Astrocyte of the hippocampus (primary cell): ENCODE data around the gene UNC5B.
A peak's percentile ranks its signal among the peaks of the same experiment; 100 is the strongest.
"Not testable (repeated sequence)": the region's sequence is repeated elsewhere in the genome, so short reads cannot be mapped to it uniquely, and the experiment has no call there.

Experiments
- DNase-seq: peaks from one replicate; pipeline ENCODE4 v3.0.0; 2011; ENCODE audit warnings: low read depth, low spot score

The UNC5B gene

DNA sequence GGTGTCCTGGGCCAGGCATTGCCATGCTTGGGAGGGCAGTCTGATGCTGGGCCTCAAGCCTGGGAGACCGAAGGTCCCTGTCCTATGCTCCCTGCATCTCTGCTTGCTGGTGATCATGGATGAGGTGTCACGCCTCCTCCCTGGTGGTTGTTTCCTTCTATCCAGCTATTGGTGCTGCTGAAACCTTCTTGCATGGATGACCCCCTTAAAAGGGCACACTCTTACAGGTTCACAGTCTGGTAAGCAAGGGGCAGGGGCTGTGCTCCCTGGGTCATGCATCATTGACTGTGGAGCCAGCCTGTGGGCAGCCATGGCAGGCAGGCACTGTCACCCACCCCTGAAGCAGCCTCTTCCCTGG, 69.9 kb downstream of the UNC5B start:
- DNase-seq, result no peak

DNA sequence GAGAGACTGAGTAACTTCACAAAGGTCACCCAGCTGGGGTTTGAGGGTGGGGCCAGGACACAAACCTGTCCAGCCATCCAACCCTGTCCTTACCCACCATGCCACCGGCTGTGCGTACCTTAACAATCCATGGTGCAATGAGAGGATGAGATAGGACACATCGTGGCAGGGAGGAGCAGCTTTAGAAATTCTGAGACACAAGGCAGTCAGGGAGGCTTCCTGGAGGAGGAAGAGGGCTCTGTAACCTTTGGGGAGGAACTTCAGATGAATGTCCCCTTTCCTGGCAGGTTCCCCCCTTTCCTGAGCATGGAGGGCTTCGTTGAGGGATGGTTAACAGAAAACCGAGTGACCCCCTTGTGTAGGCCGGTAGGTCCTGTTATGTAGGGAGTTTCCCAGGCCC, 71.0 kb downstream of the UNC5B start:
- DNase-seq, result no peak

DNA sequence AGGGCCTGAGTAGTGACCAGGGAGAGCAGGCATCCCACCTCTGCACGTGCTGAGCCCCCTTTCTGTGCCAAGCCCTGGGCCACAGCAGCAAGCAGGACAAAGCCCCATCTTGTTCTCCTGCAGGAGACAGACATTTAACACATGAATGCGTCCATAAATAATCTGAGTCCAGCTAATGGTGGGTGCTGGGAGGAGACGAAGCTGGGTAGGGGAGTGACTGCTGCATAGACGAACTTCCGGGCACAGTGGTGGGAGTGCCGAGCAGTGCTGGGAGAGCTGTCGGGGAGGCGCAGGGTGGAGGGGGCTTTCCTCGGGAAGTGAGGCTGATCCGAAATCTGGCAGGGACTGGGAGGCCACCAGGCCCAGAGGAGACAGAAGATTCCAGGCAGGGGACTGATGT, 71.5 kb downstream of the UNC5B start:
- DNase-seq, result no peak

DNA sequence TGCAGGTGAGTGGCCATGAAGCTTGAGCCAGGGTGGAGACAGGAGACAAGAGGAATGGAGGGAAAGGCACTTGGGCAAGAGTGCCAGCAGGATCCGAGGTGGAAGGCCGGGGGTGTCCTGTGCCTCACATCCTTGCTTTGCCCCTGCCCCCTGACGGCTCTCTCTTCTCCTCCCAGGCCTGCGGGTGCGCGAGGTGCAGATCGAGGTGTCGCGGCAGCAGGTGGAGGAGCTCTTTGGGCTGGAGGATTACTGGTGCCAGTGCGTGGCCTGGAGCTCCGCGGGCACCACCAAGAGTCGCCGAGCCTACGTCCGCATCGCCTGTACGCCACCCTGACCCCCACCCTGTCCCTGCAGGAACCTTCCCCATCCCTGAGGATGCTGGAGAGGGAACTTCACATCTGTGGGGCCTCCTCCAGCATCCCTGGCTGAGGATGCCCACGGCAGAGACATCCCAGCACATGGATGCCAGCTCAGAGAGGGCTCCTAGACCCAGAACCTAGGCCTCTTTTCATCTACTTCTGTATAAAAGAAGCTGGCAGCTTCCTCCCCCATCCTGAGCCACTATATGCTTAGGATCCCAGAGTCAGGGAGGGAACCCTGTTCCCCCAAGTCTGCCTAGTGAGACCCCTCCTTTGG, 72.3 kb downstream of the UNC5B start:
- no peak for DNase-seq

DNA sequence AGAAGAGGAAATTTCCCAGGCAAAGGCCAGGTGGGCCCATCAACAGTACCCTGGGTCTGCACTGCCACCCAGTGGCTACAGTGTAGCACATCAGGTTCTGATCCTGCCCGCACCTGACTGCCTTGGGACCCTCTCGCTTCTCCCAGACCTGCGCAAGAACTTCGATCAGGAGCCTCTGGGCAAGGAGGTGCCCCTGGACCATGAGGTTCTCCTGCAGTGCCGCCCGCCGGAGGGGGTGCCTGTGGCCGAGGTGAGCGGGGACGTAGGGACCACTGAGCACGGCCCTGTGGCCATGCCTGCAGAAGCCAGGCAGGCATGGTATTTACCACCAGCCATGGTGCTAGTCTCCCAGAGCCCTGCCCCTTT, 72.8 kb downstream of the UNC5B start:
- DNase-seq, result peak; percentile 66

DNA sequence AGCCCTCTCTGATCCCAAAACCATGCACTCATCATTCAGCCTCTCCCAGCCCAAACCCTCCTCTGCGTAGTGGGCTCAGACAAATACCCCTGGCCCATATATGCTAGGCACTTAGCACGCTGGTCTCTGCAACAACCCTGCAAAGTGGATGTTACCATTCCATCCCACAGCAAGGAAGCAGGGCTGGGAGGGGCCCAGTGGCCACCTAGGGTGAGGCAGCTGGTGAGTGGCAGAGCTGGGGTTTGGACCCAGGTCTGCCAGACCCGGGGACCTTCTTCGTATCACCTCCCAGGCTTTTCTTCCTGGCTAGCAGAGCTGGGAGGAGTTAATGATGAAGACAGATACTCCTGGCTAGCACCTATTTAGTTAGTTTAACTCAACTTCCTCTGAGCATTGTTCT, 73.6 kb downstream of the UNC5B start:
- DNase-seq, result no peak

DNA sequence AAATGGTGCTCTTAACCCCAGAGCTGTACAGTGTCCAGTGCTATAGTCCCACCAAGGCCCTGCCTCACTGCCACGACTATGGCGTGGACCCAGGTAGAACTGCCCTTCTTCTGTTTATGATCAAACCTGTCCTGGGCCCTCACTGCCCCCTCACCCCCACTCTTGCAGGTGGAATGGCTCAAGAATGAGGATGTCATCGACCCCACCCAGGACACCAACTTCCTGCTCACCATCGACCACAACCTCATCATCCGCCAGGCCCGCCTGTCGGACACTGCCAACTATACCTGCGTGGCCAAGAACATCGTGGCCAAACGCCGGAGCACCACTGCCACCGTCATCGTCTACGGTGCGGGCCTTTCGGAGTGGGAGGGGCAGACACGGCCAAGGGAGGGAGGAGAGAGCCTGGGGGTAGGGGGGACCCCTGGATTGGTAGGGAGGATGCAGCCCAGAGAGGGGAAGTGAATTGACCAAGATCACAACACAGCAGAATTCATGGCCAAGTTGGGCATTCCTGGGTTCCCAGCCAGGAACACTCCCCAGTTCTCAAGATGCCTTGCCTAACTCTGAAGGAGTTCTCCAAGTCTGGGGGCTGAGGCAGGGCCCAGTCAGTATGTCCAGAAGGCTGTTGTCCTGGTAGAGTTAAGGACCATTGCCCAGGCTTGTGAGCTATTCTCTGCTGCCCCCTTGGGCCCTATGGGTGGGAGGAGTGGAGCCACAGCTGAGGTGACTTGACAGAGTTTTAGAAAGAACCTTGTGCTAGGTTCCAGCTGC, 74.3 kb downstream of the UNC5B start:
- no peak for DNase-seq

DNA sequence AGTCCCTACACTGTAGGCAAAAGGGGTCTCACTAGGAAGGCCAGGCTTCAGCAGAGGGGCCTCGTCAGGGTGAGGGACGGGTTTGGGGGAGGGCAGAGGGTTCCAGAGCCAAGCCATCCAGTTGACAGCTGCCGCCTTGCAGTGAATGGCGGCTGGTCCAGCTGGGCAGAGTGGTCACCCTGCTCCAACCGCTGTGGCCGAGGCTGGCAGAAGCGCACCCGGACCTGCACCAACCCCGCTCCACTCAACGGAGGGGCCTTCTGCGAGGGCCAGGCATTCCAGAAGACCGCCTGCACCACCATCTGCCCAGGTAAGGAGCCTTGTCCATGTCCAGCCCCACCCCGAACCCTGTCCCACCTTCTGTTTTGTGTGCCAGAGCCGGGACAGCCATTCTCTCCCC, 75.1 kb downstream of the UNC5B start:
- DNase-seq, result no peak

DNA sequence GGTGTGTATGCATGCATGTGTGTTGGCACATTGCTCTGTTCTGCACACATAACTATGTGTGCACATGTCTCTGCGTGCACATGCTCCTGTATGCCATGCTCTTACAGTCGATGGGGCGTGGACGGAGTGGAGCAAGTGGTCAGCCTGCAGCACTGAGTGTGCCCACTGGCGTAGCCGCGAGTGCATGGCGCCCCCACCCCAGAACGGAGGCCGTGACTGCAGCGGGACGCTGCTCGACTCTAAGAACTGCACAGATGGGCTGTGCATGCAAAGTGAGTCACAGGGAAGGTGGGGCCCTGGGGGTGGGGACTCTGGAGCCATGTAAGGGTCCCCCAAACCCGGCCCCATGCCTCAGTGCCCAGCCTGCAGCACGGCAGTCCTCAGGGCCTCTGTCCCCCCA, 76.1 kb downstream of the UNC5B start:
- no peak for DNase-seq

DNA sequence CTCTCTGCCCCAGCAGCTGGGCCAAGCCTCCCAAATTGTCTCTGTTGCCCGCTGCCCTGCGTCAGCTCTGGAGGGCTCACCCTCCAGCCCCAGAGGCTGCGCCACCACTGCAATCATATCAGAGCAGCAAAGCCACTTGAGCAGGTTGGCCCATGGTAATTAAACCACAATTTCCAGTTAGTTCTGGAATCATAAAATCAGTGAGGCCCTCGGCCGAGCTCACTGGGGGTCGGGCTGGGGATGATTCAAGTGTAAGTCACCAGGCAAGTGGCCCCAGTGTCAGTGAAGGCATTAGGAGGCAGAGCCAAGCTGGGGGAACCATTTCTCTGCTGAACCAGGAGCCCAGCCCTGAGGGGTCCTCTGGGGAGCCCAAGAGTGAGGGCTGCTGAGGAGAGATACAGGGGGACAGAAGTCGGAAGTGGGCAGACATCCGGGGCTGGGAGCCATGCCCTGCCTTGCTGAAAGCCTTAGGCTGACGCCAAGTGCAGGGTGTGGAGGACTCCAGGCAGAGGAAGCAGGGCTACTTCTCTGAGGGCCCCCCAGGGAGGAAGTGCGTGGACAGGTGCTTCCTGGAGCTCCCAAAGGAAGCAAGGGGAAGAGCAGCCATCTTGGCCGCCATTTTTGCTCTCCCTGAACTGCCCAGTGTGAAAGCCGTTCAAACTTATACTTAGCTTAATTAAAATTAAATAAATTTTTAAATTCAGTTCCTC, 77.2 kb downstream of the UNC5B start:
- DNase-seq, result no peak

DNA sequence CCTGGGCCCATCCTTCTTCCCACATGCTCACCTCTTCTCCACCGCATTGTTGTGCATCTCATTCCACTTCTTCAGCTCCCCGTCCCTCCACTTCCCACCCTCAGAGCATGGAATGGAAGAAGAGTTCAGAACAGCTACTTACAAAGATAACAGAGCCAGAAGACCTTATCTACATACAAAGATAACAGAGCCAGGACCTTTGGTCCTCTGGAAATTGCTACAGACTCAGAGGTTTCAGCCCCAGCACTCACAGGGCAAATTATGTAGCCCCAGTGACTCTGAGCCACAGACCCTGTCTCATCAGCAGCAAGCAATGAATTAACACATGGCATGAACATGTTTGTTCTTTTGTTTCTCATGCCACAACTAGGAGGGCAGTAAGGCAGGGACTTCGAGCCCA, 78.0 kb downstream of the UNC5B start:
- DNase-seq, result no peak

DNA sequence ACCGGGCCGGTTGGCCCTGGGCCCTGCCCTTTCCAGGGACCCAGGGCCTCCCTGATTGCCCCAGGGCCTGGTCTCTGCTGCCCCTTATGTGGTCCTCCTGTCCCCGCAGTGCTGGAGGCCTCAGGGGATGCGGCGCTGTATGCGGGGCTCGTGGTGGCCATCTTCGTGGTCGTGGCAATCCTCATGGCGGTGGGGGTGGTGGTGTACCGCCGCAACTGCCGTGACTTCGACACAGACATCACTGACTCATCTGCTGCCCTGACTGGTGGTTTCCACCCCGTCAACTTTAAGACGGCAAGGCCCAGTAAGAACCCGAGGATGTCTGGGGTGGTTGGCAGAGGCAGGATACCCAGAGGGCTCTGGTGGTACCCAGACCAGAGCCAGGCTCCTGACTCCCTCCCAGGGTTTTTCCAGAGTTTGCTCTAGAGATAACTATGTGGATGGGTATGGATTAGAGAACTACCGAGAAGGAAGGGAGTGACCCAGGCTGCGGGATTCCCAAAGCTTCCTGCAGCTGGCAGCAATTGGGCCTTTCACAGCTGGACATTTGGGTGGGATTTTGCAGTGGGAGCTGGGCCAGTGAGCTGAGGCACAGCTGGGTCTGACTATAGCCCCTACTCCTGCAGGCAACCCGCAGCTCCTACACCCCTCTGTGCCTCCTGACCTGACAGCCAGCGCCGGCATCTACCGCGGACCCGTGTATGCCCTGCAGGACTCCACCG, 78.6 kb downstream of the UNC5B start:
- no peak for DNase-seq

DNA sequence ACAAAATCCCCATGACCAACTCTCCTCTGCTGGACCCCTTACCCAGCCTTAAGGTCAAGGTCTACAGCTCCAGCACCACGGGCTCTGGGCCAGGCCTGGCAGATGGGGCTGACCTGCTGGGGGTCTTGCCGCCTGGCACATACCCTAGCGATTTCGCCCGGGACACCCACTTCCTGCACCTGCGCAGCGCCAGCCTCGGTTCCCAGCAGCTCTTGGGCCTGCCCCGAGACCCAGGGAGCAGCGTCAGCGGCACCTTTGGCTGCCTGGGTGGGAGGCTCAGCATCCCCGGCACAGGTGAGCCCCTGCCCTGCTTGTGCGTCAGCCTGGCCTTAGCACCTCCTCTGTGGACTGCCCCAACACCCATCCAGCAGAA, 79.1 kb downstream of the UNC5B start:
- no peak for DNase-seq

DNA sequence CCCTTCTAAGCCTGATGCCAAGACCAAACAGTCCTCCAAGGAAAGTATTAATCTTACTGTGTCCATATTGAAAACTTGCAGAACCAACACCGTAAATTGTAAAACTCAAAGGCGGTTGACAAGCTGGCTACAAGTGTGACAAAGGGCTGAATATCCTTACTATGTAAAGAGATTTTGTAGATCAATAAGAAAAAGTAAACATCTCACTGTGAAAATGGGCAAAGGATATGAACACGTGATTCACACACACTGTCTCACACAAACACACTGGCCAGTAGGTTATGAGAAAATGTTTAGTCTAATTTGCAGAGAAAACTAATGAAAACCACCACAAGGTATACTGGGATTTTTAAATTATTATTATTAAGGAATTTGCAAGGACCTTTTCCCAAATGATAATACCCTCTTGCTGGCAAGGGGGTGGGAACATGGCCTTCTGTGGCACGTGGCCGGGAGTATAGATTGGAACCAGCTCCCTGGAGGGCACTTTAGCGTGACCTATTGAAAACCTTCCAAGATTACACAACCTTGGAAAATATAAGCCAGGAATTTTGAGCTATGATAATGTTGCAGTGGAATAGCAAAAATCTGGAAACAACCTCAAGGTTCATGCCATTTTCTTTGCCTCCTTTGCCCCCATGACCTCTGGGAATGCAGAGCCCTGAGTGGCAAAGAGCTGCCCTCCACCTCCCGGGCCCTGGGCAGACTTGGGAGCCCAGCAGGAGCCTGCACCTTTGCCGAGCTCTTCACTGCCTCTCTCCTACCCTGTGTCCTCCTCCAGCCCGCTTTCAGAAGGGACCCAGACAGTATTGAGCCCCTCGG, 80.5 kb downstream of the UNC5B start:
- DNase-seq, result no peak

DNA sequence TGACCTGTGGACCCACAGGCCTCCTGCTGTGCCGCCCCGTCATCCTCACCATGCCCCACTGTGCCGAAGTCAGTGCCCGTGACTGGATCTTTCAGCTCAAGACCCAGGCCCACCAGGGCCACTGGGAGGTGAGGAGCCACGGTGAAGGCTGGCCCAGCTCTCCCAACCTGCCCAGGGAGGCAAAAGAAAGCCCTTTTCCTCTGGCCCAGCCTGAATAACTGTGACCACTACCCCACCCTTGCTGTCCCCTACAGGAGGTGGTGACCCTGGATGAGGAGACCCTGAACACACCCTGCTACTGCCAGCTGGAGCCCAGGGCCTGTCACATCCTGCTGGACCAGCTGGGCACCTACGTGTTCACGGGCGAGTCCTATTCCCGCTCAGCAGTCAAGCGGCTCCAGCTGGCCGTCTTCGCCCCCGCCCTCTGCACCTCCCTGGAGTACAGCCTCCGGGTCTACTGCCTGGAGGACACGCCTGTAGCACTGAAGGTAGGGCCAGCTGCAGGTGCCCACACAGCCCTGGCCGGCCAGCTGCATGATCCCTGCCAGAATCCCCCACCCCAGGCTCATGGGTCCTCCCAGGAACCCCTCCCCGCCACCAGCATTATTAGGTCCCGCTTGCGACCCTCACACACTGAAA, 81.2 kb downstream of the UNC5B start:
- DNase-seq, result no peak

DNA sequence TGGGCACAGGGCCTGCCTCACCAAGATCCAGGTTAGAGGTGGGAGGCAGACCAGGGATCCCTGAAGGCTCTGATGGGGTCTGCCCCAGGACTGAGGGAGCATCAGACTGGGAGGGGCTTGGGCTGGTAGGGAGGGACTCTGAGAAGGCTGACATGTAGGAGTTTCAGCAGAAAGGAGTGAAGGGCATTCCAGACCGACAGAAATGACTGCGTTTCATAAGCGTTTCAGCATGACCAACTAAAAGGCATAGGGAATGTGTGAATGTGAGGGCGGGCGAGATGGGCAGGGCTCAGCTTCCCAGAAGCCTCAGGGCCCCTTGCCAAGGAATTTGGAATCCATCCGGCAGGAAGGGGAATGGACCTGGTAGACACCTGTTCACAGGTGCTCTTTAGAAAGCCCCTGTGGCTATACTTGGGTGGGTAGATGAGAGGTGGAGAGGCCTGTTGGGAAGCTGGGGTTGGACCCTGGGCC, 81.8 kb downstream of the UNC5B start:
- DNase-seq, result no peak

DNA sequence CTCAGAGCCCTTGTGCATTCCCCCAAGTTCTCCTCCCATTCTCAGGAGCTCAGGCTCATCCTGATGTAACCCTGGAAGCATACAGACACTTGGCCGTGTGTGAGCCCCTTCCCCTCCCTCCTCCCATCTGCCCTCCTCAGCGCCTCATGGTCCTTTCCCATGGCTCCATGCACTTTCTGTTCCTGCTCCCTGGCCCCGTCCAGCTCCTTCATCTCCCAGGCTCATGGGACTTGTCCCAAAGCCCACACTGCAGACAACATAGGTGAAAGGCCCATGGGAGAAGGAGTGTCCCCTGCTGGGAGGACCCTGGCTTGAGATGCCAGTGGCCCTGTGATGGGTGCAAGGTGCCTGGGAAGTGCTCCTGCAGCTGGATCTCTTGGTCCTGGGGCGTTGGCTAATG, 82.5 kb downstream of the UNC5B start:
- no peak for DNase-seq

DNA sequence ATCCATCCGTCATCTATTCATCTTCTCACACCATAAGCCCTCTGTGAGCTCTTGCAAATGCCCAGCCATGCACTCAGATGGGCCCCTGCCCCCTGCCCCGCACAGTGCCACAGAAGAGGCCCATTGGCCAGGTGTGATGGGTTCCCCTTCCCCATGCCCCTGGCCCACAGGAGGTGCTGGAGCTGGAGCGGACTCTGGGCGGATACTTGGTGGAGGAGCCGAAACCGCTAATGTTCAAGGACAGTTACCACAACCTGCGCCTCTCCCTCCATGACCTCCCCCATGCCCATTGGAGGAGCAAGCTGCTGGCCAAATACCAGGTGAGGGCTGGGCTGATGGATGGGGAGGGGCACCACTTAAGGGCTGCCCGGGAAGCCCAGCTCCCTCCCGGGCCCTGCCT, 83.3 kb downstream of the UNC5B start:
- no peak for DNase-seq

DNA sequence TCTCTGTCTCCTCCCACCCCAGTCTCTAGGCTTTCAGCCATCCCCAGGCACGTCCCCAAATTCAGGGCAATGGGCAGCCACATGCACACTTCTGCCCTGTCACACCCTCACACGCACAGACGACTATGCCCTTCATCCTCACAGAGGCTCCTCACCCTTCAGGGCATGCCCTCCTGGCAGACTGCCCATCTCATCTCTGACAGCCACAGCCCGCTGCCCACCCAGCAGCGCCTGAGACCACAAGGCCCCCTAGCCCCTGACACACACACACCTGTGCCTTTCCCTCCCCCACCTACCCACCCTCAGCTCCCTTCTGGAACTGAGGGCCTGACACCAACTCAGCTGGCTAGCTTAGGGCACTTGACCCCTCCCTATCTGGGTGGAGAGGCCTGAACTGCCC, 83.7 kb downstream of the UNC5B start:
- DNase-seq, result no peak

DNA sequence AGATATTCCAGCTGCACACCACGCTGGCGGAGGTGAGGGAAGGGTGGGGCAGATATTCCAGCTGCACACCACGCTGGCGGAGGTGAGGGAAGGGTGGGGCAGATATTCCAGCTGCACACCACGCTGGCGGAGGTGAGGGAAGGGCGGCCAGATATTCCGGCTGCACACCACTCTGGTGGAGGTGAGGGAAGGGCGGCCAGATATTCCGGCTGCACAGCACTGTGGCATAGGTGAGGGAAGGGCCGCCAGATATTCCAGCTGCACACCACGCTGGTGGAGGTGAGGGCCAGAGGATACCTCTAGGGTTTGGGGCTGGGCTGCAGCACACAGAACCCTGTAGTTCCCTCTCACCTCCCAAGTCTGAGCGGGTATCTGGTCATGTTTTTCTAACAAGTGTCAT, 84.4 kb downstream of the UNC5B start:
- not testable (repeated sequence) for DNase-seq

DNA sequence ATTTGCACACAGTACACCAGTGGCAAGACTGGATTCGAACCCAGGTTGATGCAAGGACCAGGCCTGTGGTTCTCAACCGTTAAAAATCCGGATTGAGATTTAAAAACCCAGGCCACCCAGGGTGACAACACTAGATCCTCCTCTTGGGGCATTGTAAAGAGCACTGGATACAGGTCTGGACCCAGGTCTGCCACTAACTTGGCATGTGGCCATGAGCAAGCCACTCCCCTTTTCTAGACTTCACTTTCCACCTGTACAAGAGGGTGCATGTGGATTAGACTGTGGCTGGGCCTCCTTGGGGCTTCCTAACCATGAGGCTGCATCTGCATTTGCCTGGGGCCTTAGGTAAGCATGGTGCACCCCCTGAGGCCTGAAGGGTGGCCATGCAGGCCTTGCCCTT, 85.0 kb downstream of the UNC5B start:
- no peak for DNase-seq
